Gastrocnemius medialis (tissue), 4 donors: ENCODE results near the gene TMEM187.

ENCODE experiments used
- CTCF ChIP-seq, 5 experiments: fragments of 450-650 bp in 3 of 5; fragments of 200-600 bp in 2 of 5; sonication (generic) in 2 of 5; IDR thresholded peaks in 4 of 5; conservative IDR thresholded peaks in 1 of 5; 1 replicate in 4 of 5; 2 replicates in 1 of 5; pipeline ENCODE4 v1.5.1; 2016 to 2019; ENCODE audit warnings: antibody characterized with exemption in 5 of 5, mild to moderate bottlenecking in 3 of 5, moderate library complexity in 3 of 5
- POLR2A ChIP-seq, 2 donors: fragments of 450-650 bp; IDR thresholded peaks; one replicate each; pipeline ENCODE4 v1.6.1; 2017; ENCODE audit warnings: antibody characterized with exemption in 2 of 2, mild to moderate bottlenecking in 2 of 2, moderate library complexity in 2 of 2

- TF ChIP-seq CTCF (IDR thresholded peaks at IDR 0.05 in 4 of 5, conservative IDR thresholded peaks at IDR 0.05 in 1 of 5) = no peak
- TF ChIP-seq POLR2A (IDR thresholded peaks at IDR 0.05) = no peak
Measured at GRCh38 chrX:154026136-154027021, 53.8 kb downstream of the TMEM187 start.
